ENCODE data around the gene BIVM.

GRCh38 chr13:102769679-102770078 lies 29.2 kb upstream of the BIVM start:
- TF ChIP-seq POLR2A (IDR thresholded peaks at IDR 0.05), result no peak
- no peak for TF ChIP-seq CTCF (IDR thresholded peaks at IDR 0.05)
